ENCODE results near the gene KRT80.

DNA sequence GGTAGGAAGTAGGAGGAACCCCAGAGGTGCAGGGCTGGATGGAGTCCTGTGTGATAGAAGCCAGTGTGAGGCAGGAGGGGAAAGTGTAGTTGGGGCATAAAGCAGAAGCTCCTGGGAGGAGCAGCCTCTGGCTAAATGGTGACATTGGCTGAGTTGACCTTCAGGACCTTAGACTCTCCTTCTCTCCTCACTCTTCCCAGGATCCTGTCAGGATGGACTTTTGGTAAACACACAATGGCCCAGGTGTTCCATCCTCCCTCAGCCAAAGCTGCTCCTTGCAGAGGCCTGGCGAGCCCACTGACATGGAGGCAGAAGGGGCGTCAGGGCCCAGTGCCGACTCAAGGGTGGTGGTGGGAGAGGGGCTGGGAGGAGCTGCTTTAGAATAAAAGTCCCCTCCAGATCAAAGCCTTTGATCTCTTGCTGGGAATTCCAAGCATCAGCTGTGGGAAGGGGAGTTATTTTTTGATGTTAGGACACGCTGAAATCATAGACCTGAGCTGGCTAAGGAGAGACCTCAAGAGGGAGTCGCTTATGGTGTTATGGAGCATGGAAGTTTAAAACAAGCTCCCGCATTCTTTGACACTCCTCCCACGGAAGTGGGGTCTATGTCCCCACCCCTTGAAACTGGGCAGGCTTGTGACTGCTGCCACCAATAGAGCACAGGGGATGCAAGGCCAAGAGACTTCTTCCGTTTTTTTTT lies 68.2 kb downstream of the KRT80 start:
- no peak for TF ChIP-seq POLR2AphosphoS5 (IDR thresholded peaks at IDR 0.05; ENCODE audit: low read depth, low read length)
- TF ChIP-seq TAF1 (IDR thresholded peaks at IDR 0.05; ENCODE audit: borderline replicate concordance, low read depth, low read length), result no peak
- TF ChIP-seq POLR2A (IDR thresholded peaks at IDR 0.05; ENCODE audit: low read depth, low read length), result no peak

Measured in GM12892 (cell line).